HG02870 (cell line): Measurements from ENCODE around the gene IFI16.

Source experiments
- ATAC-seq: cut with Tn5 transposase; IDR thresholded peaks from one replicate; pipeline ENCODE4 v1.9.1; 2021; ENCODE audit warnings: mild to moderate bottlenecking, moderate library complexity; ENCODE audit not compliant: unreplicated experiment

The IFI16 gene

DNA sequence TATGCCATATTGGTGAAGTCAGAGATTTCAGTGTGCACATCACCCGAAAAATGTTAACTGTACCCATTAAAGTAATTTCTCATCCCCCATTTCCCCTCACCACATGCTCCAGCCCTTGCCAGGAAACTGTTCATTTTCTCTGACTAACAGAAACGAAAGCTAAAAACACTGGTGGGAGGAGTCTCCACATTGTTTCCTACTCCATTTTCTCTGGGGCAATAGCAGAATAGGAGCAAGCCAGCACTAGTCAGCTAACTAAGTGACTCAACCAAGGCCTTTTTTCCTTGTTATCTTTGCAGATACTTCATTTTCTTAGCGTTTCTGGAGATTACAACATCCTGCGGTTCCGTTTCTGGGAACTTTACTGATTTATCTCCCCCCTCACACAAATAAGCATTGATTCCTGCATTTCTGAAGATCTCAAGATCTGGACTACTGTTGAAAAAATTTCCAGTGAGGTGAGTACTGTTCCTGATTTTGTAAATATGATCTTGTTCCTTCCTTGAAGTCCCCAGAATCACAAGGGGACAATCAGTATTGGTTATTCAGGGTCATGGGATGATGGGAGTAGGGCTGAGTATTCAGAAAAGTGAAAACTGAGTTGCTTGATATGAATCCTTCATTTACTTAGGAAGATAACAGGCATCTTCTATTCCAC, at the start of gene IFI16:
TSS of gene IFI16 (plus strand) at position 204 of the 658 bp plus-strand sequence. CDS start 4,774 bp downstream, outside the sequence.
- peak; percentile 61 for ATAC-seq

DNA sequence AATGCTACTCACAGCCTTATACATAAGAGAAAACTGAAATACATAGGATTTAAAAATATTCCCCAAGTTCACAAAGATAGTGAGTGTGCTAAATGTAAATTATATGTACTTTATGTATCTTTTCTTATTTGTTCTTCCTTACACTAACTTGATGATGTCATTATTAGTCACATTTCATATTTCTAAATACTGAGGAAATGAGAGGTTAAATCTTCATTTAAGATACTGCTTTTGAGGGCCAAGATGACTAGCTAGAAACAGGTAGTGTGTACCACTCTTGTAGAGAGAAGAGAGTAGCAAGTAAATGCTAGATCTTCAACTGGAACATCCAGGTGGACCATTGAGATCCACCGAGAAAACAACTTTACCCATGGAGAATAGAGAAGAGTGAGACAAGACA, 48.5 kb upstream of the IFI16 start:
- ATAC-seq = no peak

DNA sequence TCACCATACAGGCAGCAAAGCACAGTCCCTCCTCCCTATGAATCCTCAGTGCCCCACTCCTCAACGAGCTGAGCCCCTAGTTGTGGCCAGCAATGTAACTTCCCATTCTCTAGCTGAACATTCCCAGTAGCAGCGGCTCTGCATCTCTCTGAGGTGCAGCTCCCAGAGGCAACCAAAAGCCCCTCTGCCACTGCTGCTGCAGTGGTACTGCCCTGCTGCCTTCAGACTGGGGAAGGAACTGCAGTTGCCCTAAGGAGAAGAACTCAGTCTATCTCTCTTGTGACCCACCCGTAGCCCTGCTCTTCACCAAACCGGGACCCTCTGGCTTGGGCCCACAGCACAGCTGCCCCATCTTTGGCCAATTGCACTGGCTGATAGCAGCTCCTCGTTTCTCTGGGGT, 46.7 kb upstream of the IFI16 start:
- no peak for ATAC-seq

DNA sequence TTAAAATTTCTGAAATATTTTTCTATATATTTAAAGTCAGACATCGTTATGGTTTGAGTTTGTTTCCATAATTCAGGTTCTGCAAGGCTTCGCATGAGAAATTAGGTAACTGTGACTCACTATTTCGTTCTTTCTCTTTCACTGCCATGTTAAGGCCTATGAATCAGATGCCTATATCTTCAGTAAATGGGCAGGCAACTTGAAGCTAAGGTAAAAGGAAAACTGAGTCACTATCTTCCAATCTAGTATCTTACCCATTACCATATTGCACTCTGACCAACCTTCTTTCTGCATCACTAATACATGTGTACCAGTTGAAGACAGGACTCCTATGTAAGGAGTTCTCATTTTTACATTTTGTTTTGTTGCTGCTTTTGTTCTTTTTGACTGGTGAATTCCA, 40.5 kb upstream of the IFI16 start:
- ATAC-seq = no peak

GRCh38 chr1:158969855-158970254, 39.9 kb upstream of the IFI16 start:
- ATAC-seq = no peak

- ATAC-seq = no peak
Observed at GRCh38 chr1:158972841-158973240, 36.9 kb upstream of the IFI16 start.

DNA sequence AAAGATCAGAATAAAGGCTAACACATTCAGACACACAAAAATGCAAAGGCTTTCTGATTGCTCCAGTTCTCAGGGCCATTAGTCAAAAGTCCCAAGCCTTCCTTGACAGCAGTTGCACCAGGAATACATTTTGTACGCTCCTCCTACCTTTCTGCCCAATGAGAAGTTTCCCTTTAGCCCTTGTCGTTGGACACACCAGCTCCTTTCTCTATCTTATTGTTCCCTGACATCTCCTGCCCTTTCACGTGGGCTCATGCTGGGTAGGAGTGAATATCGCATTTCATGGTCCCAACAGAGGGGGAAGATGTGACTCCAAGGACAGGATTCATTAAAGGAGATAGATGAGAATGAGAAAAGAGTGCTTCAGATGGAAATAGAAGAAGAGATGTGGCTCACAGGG, 33.5 kb upstream of the IFI16 start:
- no peak for ATAC-seq

- ATAC-seq = no peak
Observed at GRCh38 chr1:158978730-158979129, 31.0 kb upstream of the IFI16 start.

- ATAC-seq = no peak
Observed at GRCh38 chr1:158979229-158979628, 30.5 kb upstream of the IFI16 start.

GRCh38 chr1:158983235-158983634, 26.5 kb upstream of the IFI16 start:
- no peak for ATAC-seq

DNA sequence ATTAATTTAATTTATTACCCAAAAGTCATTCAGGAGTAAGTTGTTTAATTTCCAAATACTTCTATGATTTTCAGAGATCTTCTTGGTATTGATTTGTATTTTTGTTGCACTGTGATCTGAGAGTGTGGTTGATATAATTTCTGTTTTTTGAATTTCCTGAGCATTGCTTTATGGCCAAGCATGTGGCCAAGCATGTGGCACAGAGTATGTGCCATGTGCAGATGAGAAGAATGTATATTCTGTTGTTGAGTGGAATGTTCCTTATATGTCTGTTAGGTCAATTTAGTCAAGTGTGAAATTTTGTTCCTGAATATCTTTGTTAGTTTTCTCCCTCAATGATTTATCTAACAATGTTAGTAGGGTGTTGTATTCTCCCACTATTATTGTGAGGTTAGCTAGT, 25.3 kb upstream of the IFI16 start:
- no peak for ATAC-seq

- ATAC-seq = no peak
Observed at GRCh38 chr1:158989424-158989823, 20.3 kb upstream of the IFI16 start.

DNA sequence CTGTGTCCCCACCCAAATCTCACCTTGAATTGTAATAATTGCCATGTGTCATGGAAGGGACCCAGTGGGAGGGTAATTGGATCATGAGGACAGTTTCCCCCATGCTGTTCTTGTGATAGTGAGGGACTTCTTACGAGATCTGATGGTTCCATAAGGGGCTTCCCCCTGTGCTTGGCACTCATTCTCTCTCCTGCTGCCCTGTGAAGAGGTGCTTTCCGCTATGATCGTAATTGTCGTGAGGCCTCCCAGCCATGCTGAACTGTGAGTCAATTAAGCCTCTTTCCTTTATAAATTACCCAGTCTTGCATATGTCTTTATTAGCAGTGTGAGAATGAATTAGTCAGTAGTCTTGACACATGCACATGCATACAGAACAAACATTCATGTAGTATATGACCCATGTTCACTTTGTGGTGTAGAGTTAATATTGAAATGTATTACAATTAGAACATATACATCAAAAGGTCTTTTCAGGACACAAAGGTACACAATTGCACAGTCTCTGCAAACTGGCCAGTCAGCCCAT, 16.9 kb upstream of the IFI16 start:
- ATAC-seq = no peak

DNA sequence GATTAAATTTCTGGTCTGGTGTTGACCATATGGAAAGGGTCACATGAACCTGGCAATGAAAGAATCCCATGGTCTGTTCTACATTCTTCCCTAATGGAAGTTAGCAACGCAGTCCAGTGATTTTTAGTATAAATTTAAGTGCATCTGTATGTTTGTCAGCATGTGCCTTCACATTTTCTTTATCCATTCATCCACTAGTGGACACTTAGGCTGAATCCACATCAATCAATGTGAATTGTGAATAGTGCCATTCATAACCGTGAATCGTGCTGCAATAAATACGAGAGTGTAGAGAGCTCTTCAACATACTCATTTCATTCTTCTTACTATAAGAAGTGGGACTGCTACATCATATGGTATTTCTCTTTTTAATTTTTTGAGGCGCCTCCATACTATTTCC, 12.7 kb upstream of the IFI16 start:
- no peak for ATAC-seq

- ATAC-seq = no peak
Observed at GRCh38 chr1:158998037-158998780, 11.5 kb upstream of the IFI16 start.

DNA sequence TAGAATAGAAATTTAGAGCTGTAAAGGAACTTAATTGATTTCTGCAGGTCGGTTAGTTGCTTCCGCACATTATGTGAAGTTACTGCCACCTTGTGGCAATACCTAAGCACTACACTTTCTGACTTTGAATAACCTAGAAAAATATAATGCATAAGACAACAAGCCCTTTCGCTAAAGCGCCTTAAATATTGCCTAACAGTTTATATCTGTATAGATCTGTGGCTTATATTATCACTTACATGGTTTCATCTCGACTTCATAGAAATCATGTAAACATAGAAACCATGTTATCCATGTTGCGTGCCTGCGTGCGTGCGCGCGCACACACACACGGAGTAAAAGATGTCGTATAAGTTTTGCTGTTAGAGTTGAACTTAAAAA, 10.9 kb upstream of the IFI16 start:
- ATAC-seq = no peak

DNA sequence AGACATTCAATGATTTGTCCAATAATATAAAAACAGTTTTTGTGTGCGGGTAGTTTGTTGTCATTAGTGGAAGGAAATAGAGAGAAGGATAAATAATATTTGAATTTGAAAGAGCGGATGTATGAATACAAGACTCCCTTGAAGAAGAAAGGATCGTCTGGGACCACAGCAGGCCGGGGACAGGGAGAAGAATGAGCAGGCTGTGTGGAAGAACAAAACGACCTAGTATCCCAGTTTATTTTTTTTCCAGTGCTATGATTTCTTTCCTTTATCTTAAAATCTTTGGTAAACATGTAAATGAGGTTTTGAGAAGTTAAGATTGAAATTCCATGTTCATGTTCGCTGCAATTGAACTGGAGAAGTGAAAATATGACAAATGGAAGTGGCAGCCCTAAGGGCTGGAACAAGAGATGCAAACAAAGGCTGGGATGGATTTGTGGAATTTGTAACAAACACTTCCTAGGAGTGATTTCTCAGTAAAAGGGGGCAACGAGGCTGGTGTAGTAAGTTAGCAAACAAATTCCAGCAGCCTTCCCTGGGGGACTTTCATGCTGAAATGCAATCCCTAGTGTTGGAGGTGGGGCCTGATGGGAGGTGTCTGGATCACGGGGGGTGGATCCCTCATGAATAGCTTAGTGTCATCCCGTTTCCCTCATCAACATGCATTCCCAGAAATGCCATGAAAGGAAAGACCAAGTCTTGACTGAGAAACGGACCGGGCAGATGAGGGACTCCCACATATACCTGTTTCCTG, 10.2 kb upstream of the IFI16 start:
- no peak for ATAC-seq

- no peak for ATAC-seq
Observed at GRCh38 chr1:159000070-159000409, 9.7 kb upstream of the IFI16 start.

DNA sequence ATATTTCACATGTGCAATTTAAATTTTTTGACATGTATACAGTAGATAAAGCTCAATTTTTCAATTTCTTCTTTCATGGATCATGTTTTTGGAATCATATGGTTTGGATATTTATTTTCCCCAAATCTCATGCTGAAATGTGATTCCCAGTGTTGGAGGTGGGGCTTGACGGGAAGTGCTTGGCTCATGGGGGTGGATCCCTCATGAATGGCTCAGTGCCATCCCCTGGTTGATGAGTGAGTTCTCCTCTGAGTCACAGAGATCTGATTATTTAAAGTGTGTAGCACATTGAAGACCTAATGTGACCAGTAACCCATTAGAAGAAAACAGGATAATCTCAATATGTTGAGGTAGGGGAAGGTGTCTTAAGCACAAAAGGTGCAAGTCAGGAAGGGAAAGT, 9.1 kb upstream of the IFI16 start:
- ATAC-seq = no peak

DNA sequence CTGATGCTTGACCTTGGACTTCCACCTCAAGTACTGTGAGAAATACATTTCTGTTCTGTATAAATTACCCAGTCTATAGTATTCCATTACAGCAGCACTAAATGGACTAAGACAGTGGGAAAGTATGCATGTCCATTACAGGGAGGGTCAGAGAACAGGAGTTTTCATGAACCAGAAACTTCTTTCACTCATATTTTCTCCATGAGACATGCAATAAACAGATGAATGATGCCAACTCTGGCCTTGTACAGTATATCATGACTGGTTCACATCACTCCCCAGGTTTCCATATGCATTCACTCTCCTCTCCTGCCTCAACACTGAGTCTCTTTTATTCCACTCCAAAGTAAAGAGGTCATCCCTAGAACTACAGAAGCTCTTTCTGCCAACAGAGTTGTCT, 4.5 kb upstream of the IFI16 start:
- no peak for ATAC-seq

GRCh38 chr1:159005676-159006075, 4.0 kb upstream of the IFI16 start:
- ATAC-seq = no peak
